ENCODE data around the gene ALDOB. TPM values are rescaled to one million over a fixed set of nuclear protein-coding genes. Genes with fewer than 3 reads are reported as not detected.

Gene ALDOB
- total RNA-seq, 1 experiment from 2014 or later, result not detected

DNA sequence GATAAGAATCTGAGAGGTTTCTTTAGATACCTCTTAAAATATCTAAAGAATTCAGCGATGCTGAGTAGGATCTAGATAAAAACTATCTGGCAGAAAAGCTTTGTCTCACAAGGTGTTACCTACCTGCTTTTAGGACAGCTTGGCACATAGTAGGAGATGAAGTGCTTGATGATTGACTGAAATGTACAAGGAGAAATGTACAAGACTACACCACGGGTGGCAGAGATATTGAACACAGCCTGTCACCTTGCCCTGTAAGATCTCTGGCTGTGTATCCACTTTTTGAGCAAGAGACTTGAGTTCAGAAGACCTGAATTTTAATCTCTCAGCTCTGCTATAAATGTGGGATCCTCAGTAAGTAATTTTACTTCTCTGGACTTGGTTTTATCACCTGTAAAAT lies 15.7 kb downstream of the ALDOB start:
- TF ChIP-seq, protein P1, sequence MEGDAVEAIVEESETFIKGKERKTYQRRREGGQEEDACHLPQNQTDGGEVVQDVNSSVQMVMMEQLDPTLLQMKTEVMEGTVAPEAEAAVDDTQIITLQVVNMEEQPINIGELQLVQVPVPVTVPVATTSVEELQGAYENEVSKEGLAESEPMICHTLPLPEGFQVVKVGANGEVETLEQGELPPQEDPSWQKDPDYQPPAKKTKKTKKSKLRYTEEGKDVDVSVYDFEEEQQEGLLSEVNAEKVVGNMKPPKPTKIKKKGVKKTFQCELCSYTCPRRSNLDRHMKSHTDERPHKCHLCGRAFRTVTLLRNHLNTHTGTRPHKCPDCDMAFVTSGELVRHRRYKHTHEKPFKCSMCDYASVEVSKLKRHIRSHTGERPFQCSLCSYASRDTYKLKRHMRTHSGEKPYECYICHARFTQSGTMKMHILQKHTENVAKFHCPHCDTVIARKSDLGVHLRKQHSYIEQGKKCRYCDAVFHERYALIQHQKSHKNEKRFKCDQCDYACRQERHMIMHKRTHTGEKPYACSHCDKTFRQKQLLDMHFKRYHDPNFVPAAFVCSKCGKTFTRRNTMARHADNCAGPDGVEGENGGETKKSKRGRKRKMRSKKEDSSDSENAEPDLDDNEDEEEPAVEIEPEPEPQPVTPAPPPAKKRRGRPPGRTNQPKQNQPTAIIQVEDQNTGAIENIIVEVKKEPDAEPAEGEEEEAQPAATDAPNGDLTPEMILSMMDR (IDR thresholded peaks at IDR 0.05; ENCODE audit: unreplicated experiment), result no peak
- intact Hi-C loops (cut with micrococcal nuclease), result no loop called here
- POLR2A ChIA-PET, result interaction anchor here (0.6 to 1.1 kb wide), 2 partner anchors 17 to 109 kb away, joined by 3 to 4 read pairs; no protein-coding TSS in a partner anchor
- CTCF ChIA-PET, result interaction anchor here (0.8 kb wide), 1 partner anchor 10 kb away, joined by 3 read pairs; no protein-coding TSS in a partner anchor
- no peak overlapping the region for H3K27ac Mint-ChIP-seq (ENCODE audit: low read depth, unreplicated experiment)
- no peak for DNase-seq (ENCODE audit: unreplicated experiment)
- H3K27me3 Mint-ChIP-seq (ENCODE audit: insufficient read depth, unreplicated experiment), result peaks cover 11% of the 10 kb centered on the region
- peaks cover 6% of the 10 kb centered on the region for H3K4me1 Mint-ChIP-seq (ENCODE audit: insufficient read depth, unreplicated experiment)
- H3K36me3 Mint-ChIP-seq (ENCODE audit: insufficient read depth, unreplicated experiment), result no peaks in the 10 kb centered on the region
- BruUV-seq (replicated peaks), result no TSS peak
- no peak overlapping the region for H3K4me3 Mint-ChIP-seq (ENCODE audit: unreplicated experiment)
- H3K9me3 Mint-ChIP-seq (ENCODE audit: unreplicated experiment), result peaks cover 7% of the 10 kb centered on the region

GRCh38 chr9:101418518-101419430 lies 16.8 kb downstream of the ALDOB start:
- H3K9me3 Mint-ChIP-seq (ENCODE audit: unreplicated experiment), result peaks cover 11% of the 10 kb centered on the region
- ChIA-PET CTCF (interaction anchor here (0.6 to 0.7 kb wide), 2 partner anchors 46 to 117 kb away, joined by 5 read pairs; no protein-coding TSS in a partner anchor), POLR2A (interaction anchor here (1.1 kb wide), 1 partner anchor 16 kb away, joined by 3 read pairs; no protein-coding TSS in a partner anchor)
- H3K36me3 Mint-ChIP-seq (ENCODE audit: insufficient read depth, unreplicated experiment), result no peaks in the 10 kb centered on the region
- DNase-seq (ENCODE audit: unreplicated experiment), result no peak
- no TSS peak for BruUV-seq (replicated peaks)
- intact Hi-C loops (cut with micrococcal nuclease), result no loop called here
- no peaks in the 10 kb centered on the region for H3K27me3 Mint-ChIP-seq (ENCODE audit: insufficient read depth, unreplicated experiment)
- H3K27ac Mint-ChIP-seq (ENCODE audit: low read depth, unreplicated experiment), result peak overlapping the region; percentile 10
- peaks cover 6% of the 10 kb centered on the region for H3K4me1 Mint-ChIP-seq (ENCODE audit: insufficient read depth, unreplicated experiment)
- H3K4me3 Mint-ChIP-seq (ENCODE audit: unreplicated experiment), result no peak overlapping the region
- TF ChIP-seq, protein P1 (IDR thresholded peaks at IDR 0.05; ENCODE audit: unreplicated experiment), result no peak

DNA sequence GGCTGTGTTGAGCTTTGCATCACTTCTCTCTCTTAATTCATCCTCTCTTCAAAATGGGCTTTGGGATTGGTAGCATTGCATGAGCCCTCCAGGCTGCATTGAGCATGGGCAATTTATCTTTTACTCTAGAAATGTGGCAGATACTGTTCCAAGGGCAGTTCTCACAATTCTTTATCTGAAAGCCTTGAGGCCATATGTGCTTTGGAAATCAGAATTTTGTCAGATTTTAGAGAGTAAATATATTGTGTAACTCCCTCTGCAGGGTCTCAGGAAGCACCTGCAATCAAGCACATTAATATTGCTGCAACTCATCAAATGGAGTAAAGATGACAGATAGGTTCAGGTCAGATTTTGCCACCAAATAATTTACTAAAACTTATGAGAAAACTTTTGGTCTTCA lies 17.6 kb downstream of the ALDOB start:
- intact Hi-C loops (cut with micrococcal nuclease), result no loop called here
- no TSS peak for BruUV-seq (replicated peaks)
- CTCF ChIA-PET, result no interaction called here
- H3K9me3 Mint-ChIP-seq (ENCODE audit: unreplicated experiment), result peaks cover 19% of the 10 kb centered on the region
- no peaks in the 10 kb centered on the region for H3K36me3 Mint-ChIP-seq (ENCODE audit: insufficient read depth, unreplicated experiment)
- peaks cover 6% of the 10 kb centered on the region for H3K4me1 Mint-ChIP-seq (ENCODE audit: insufficient read depth, unreplicated experiment)
- H3K4me3 Mint-ChIP-seq (ENCODE audit: unreplicated experiment), result no peak overlapping the region
- DNase-seq (ENCODE audit: unreplicated experiment), result no peak
- no peak overlapping the region for H3K27ac Mint-ChIP-seq (ENCODE audit: low read depth, unreplicated experiment)
- TF ChIP-seq, protein P1 (IDR thresholded peaks at IDR 0.05; ENCODE audit: unreplicated experiment), result no peak
- no peaks in the 10 kb centered on the region for H3K27me3 Mint-ChIP-seq (ENCODE audit: insufficient read depth, unreplicated experiment)
- POLR2A ChIA-PET, result interaction anchor here (0.9 kb wide), 1 partner anchor 20 kb away, joined by 3 read pairs; no protein-coding TSS in a partner anchor

GRCh38 chr9:101417389-101417788 lies 18.2 kb downstream of the ALDOB start:
- TF ChIP-seq, protein P1 (IDR thresholded peaks at IDR 0.05; ENCODE audit: unreplicated experiment), result no peak
- Mint-ChIP-seq H3K36me3 (ENCODE audit: insufficient read depth, unreplicated experiment) (no peaks in the 10 kb centered on the region), H3K4me3 (ENCODE audit: unreplicated experiment) (no peak overlapping the region), H3K4me1 (ENCODE audit: insufficient read depth, unreplicated experiment) (peaks cover 6% of the 10 kb centered on the region), H3K9me3 (ENCODE audit: unreplicated experiment) (peaks cover 25% of the 10 kb centered on the region), H3K27me3 (ENCODE audit: insufficient read depth, unreplicated experiment) (no peaks in the 10 kb centered on the region), H3K27ac (ENCODE audit: low read depth, unreplicated experiment) (no peak overlapping the region)
- BruUV-seq (replicated peaks), result no TSS peak
- no peak for DNase-seq (ENCODE audit: unreplicated experiment)
- ChIA-PET POLR2A (interaction anchor here (0.9 to 1.0 kb wide), 2 partner anchors 18 to 20 kb away, joined by 3 read pairs; no protein-coding TSS in a partner anchor), CTCF (no interaction called here)
- intact Hi-C loops (cut with micrococcal nuclease), result no loop called here

Measured in MCF 10A (cell line).